Measurements from ENCODE around the gene FAT4.

Gene FAT4

DNA sequence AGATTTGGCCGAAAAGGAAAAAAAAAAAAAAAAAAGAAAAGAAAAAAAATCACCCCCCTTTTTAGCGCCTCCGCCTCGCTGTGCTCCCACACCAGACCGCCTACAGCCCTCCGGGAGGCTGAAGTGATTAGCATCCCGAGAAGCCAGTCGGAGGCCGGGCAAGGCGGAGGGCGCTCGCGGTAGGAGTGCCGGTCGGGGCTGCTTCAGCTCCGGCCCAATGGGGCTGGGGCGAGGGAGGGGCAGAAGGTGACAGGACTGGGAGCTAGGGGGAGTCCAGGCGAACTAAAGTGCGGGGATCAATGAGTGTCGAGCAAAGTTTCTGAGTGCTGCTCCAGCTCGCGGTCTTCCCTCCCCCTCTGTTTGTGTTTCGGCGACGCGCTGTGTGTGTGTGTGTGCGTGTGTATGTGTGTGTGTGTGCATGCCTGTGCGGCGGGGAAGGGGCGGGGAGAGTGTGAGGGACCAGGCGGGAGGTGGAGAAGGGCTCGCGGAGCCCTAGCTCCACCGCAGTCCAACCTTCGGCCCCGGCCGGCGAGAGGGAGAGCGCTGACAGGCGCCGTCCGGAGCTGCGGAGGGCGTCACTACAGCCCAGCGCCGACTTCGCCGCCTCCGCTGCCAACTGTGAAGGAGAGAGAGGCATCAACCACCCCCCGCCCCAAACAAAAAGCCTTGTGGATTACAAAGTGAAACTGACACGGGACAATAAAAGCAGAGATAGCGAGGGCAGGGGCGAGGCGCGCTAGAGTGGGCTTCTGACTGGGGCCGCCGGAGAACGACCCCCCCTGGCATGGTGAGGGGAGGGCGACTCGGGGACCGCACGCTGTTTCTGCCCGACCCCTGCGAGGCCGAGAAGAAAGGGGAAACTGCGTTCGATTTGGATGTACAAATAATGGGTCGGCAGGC is at the start of gene FAT4:
Gene FAT4, plus strand, starts transcription at position 280 of the 900 bp plus-strand sequence. CDS start 1,457 bp downstream, outside the sequence.
- peak within 1 kb of the TSS; percentile 88 for H3K4me3 ChIP-seq (ENCODE audit: low read length)
- DNase-seq (ENCODE audit: low read depth), result peak; percentile 93
- TF ChIP-seq, protein P1, sequence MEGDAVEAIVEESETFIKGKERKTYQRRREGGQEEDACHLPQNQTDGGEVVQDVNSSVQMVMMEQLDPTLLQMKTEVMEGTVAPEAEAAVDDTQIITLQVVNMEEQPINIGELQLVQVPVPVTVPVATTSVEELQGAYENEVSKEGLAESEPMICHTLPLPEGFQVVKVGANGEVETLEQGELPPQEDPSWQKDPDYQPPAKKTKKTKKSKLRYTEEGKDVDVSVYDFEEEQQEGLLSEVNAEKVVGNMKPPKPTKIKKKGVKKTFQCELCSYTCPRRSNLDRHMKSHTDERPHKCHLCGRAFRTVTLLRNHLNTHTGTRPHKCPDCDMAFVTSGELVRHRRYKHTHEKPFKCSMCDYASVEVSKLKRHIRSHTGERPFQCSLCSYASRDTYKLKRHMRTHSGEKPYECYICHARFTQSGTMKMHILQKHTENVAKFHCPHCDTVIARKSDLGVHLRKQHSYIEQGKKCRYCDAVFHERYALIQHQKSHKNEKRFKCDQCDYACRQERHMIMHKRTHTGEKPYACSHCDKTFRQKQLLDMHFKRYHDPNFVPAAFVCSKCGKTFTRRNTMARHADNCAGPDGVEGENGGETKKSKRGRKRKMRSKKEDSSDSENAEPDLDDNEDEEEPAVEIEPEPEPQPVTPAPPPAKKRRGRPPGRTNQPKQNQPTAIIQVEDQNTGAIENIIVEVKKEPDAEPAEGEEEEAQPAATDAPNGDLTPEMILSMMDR (conservative IDR thresholded peaks at IDR 0.05; ENCODE audit: low read depth, low read length), result peak; percentile 12

DNA sequence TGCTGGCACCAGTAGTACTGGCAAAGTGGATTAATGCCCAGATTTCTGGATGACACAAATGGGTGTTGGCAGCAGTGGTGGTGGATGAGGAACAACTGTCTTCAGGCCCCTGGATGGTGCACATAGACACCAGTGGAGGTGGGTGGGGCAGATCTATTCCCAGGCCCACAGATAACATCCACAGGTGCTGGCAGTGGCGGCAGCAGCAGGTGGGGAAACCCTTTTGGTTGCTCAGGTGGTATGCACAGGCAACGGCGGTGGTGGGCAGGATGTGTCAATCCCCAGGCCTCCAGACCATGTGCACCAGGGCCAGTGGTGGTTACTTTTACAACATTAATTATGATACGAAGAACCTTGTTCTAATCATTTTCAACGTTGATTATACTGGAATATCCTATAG is 48.9 kb upstream of the FAT4 start:
- TF ChIP-seq, protein P1 (conservative IDR thresholded peaks at IDR 0.05; ENCODE audit: low read depth, low read length), result no peak

GRCh38 chr4:125266901-125267604 is 47.7 kb upstream of the FAT4 start:
- H3K4me3 ChIP-seq (ENCODE audit: low read length), result no peak overlapping the region
- no peak for DNase-seq (ENCODE audit: low read depth)
- TF ChIP-seq, protein P1 (conservative IDR thresholded peaks at IDR 0.05; ENCODE audit: low read depth, low read length), result no peak

More for the DNA sequence above, 48.9 kb upstream of the FAT4 start:
- no peak overlapping the region for H3K4me3 ChIP-seq (ENCODE audit: low read length)
- no peak for DNase-seq (ENCODE audit: low read depth)

DNA sequence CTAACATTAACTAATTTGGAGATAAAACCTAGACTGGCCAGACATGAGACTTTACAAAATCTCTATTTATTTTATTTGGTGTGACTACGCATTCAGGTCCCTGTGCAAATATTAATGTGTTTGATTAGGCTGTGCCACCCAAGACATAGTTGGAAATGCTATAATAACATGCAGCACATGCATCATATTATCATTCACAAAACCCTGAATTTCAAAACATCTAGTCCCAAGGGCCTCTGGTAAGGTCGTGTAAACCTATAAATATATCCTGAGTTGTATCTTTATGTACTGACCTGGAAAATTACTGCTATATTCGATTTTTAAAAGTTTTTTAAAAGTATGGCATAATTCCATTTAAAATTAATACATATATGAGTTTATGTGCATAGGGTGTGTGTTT is 47.1 kb upstream of the FAT4 start:
- no peak for DNase-seq (ENCODE audit: low read depth)
- no peak overlapping the region for H3K4me3 ChIP-seq (ENCODE audit: low read length)
- TF ChIP-seq, protein P1 (conservative IDR thresholded peaks at IDR 0.05; ENCODE audit: low read depth, low read length), result no peak

DNA sequence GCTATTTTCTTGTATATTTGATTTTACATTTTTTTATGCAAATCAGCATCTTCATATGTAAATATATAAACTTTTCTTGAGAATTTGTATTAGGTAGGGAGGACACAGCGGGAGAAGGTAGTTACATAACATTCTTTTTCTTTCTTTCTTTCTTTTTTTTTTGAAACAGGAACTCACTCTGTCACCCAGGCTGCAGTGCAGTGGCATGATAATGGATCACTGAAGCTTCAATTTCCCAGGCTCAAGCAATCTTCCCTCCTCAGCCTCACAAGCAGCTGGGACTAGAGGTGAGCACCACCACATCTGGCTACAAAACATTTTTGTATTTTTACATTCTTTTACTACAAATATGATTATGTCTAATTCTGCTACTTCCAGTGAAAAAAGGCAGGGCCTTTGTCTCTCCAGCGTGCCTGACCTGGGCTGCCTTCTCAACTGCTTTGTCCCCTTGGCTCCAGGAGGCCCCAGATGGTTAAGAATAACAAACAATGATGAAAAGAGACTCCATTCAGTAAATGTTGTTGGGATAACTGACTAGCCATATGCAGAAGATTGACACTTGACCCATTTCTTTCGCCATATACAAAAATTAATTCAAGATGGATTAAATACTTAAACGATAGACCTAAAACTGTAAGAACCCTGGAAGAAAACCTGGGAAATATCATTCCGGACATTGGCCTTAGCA is 46.5 kb upstream of the FAT4 start:
- TF ChIP-seq, protein P1 (conservative IDR thresholded peaks at IDR 0.05; ENCODE audit: low read depth, low read length), result no peak
- H3K4me3 ChIP-seq (ENCODE audit: low read length), result no peak overlapping the region
- DNase-seq (ENCODE audit: low read depth), result no peak

GRCh38 chr4:125276811-125277210 is 37.9 kb upstream of the FAT4 start:
- DNase-seq (ENCODE audit: low read depth), result no peak
- TF ChIP-seq, protein P1 (conservative IDR thresholded peaks at IDR 0.05; ENCODE audit: low read depth, low read length), result no peak
- H3K4me3 ChIP-seq (ENCODE audit: low read length), result no peak overlapping the region
